Colonic mucosa (tissue), 4 donors: Measurements from ENCODE around the gene FOXL1. TPM values are rescaled to one million over a fixed set of nuclear protein-coding genes. Genes with fewer than 3 reads are reported as not detected.

Source experiments
- DNase-seq: peaks from one replicate; pipeline ENCODE4 v3.0.0-alpha.2; 2020
- H3K27ac ChIP-seq: fragments of 200-600 bp; one replicate; pipeline ENCODE4 v1.8.0; 2021
- H3K27me3 ChIP-seq: fragments of 200-600 bp; one replicate; pipeline ENCODE4 v1.8.0; 2021
- H3K36me3 ChIP-seq: fragments of 200-600 bp; one replicate; pipeline ENCODE4 v1.8.0; 2021
- H3K4me1 ChIP-seq: fragments of 200-600 bp; one replicate; pipeline ENCODE4 v1.8.0; 2021; ENCODE audit warnings: mild to moderate bottlenecking
- H3K4me3 ChIP-seq: fragments of 200-600 bp; one replicate; pipeline ENCODE4 v1.8.0; 2021
- H3K9ac ChIP-seq, 2 donors: one replicate each; pipeline ENCODE4 v1.7.0; 2013; ENCODE audit warnings: control low read depth in 2 of 2, low read depth in 2 of 2, low read length in 2 of 2
- H3K9me3 ChIP-seq: fragments of 200-600 bp; one replicate; pipeline ENCODE4 v1.8.0; 2021
- CTCF ChIP-seq: fragments of 200-600 bp; IDR thresholded peaks from one replicate; pipeline ENCODE4 v1.8.0; 2022; ENCODE audit warnings: antibody characterized with exemption, mild to moderate bottlenecking
- intact Hi-C: fragments of 100-400 bp; cut with DNase I; formaldehyde crosslinking; loops from one replicate; pipeline ENCODE4 v1.14.1; 2022
- total RNA-seq, 2 donors: library from RNA; stranded (reverse); fragmentation: NEBNext Ultra II Directional in 1 of 2; extraction: Animal tissue kit (Norgen Biotek cat#: 25700) in 1 of 2; gene quantifications; one replicate each; pipeline ENCODE4 v1.2.1, GENCODE V29; 2021
- donor health status: healthy.
- donor health status: DM: no; HTN: no; CAD: no.
- donor health status: DM: no; HTN: no; CAD: no.

FOXL1 gene
- total RNA-seq, 2 donors from 2014 or later: 2.5 to 3.2 TPM

- H3K27ac ChIP-seq: no peak overlapping the region
- no peak for TF ChIP-seq CTCF
- no peak for DNase-seq
- H3K9ac ChIP-seq: no peak overlapping the region
- no peaks in the 10 kb centered on the region for H3K36me3 ChIP-seq
- H3K4me3 ChIP-seq: no peak overlapping the region
- no peaks in the 10 kb centered on the region for H3K4me1 ChIP-seq
- peaks cover 16% of the 10 kb centered on the region for H3K27me3 ChIP-seq
- no peaks in the 10 kb centered on the region for H3K9me3 ChIP-seq
- intact Hi-C loops: no loop called here
Observed at GRCh38 chr16:86595983-86596605, 17.7 kb downstream of the FOXL1 start.

GRCh38 chr16:86597126-86597879, 19.0 kb downstream of the FOXL1 start:
- Histone ChIP-seq H3K9me3 (no peaks in the 10 kb centered on the region), H3K9ac (no peak overlapping the region), H3K36me3 (no peaks in the 10 kb centered on the region), H3K27ac (no peak overlapping the region), H3K4me1 (no peaks in the 10 kb centered on the region), H3K27me3 (peaks cover 16% of the 10 kb centered on the region), H3K4me3 (no peak overlapping the region)
- intact Hi-C loops: no loop called here
- TF ChIP-seq CTCF: no peak
- DNase-seq: no peak

- Histone ChIP-seq H3K4me3 (no peak overlapping the region), H3K9me3 (no peaks in the 10 kb centered on the region), H3K36me3 (no peaks in the 10 kb centered on the region), H3K27me3 (peaks cover 9% of the 10 kb centered on the region), H3K9ac (no peak overlapping the region), H3K27ac (no peak overlapping the region), H3K4me1 (no peaks in the 10 kb centered on the region)
- no peak for DNase-seq
- intact Hi-C loops: no loop called here
- no peak for TF ChIP-seq CTCF
Observed at GRCh38 chr16:86597880-86598606, 19.7 kb downstream of the FOXL1 start.

- Histone ChIP-seq H3K4me1 (no peaks in the 10 kb centered on the region), H3K27me3 (peaks cover 3% of the 10 kb centered on the region), H3K9me3 (no peaks in the 10 kb centered on the region), H3K9ac (no peak overlapping the region), H3K36me3 (no peaks in the 10 kb centered on the region), H3K4me3 (no peak overlapping the region), H3K27ac (no peak overlapping the region)
- no peak for DNase-seq
- intact Hi-C loops: no loop called here
- TF ChIP-seq CTCF: no peak
Observed at GRCh38 chr16:86598607-86599565, 20.5 kb downstream of the FOXL1 start.

- no peak for DNase-seq
- Histone ChIP-seq H3K27me3 (no peaks in the 10 kb centered on the region), H3K9ac (no peak overlapping the region), H3K4me3 (no peak overlapping the region), H3K27ac (no peak overlapping the region), H3K9me3 (no peaks in the 10 kb centered on the region), H3K36me3 (no peaks in the 10 kb centered on the region), H3K4me1 (no peaks in the 10 kb centered on the region)
- no peak for TF ChIP-seq CTCF
- intact Hi-C loops: no loop called here
Observed at GRCh38 chr16:86601356-86601755, 23.0 kb downstream of the FOXL1 start.
